ENCODE data around the gene QRSL1. TPM values are rescaled to one million over a fixed set of nuclear protein-coding genes. Genes with fewer than 3 reads are reported as not detected.

QRSL1 gene
- total RNA-seq, 3 donors from 2014 or later, result 20.8 to 22.5 (median 20.9) TPM

DNA sequence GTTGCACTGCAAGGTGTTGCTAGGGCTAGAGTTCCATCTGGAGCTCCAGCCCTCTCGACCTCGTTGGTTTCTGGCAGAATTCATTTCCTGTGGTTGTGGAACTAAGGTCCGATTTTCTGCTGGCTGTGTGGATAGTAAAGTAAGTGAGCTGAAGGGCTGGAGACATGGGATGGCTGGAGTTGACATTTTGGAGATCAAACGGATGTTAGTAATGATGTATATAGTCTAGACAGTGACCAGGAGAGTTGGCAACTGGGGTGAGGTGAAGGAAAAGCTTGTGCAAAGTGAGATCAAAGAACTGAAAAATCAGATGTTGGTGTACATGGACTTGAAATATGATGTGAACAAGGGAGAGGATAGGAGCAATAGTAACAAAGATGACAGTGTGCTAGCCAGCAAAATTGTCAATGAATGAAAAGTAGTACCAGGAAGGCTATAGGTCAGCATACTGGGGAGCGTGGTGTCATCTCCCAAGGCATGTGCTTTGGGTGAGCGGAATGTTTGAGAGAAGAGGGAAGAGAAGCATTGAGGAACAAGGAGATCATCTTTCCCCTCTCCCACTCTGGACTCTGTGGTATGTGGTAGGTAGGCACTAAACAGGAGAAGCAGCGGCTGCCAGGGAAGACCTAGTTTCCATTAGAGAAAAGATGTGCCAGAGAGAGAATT lies 7.8 kb downstream of the QRSL1 start:
- Mint-ChIP-seq H3K27me3 (ENCODE audit: low read depth) (no peaks in the 10 kb centered on the region), H3K4me1 (ENCODE audit: low read depth) (peaks cover 50% of the 10 kb centered on the region), H3K4me3 (no peak overlapping the region), H3K36me3 (ENCODE audit: insufficient read depth) (peaks cover 27% of the 10 kb centered on the region), H3K9me3 (no peaks in the 10 kb centered on the region)
- DNase-seq (no peak), ATAC-seq (no peak)

DNA sequence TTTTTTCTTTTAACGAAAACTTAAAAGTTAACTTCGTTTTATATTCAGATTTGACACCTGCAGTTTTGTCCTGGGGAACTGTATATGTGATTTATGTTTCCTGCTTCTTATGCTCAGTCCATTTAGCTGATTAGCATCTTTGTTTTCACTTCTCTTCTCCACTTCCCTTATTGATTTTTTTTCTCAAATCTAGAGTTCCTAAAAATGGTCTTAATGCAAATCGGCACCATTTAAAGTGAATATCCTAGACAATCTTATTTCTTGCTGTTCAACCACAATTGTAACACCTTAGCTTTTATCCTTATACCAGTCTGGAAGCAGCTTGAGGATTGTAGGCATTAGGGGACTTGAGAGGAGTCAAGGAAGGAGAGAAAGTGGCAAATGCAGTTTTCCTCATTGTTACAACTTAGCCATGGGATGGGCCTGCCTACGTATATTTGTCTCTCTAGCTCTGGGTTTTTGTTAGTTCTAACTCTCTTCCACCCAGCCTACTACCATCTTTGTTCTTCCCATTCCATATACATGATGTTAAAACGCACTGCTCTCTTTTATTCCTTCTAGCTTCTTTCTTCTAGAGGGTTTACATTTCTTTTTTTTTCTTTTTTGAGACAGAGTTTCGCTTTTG lies 8.5 kb downstream of the QRSL1 start:
- ATAC-seq (no peak), DNase-seq (no peak)
- no peaks in the 10 kb centered on the region for H3K9me3 Mint-ChIP-seq
- H3K36me3 Mint-ChIP-seq (ENCODE audit: insufficient read depth), result peaks cover 27% of the 10 kb centered on the region
- H3K27me3 Mint-ChIP-seq (ENCODE audit: low read depth), result no peaks in the 10 kb centered on the region
- H3K4me3 Mint-ChIP-seq, result no peak overlapping the region
- peaks cover 47% of the 10 kb centered on the region for H3K4me1 Mint-ChIP-seq (ENCODE audit: low read depth)

DNA sequence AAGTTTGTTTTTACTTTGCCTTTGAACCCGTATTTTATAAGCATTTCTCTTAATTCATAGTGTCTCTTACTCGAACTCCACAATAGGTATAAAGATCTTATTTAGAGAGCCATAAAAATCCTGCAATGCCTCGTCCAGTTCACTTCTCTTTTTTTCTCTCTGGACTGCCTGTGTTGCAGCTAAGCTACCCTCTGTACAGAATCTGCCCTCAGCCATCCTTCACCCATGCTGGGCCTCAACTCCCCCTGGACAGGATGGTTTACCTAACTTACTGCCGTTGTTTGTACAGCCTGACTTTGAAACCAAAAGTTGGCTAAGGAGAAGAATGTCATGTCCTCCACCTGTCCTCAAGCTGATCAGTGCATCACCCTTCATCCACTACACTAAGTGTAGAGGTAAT lies 10.4 kb downstream of the QRSL1 start:
- no peak for ATAC-seq
- Mint-ChIP-seq H3K4me3 (no peak overlapping the region), H3K4me1 (ENCODE audit: low read depth) (peaks cover 37% of the 10 kb centered on the region), H3K9me3 (no peaks in the 10 kb centered on the region), H3K36me3 (ENCODE audit: insufficient read depth) (peaks cover 35% of the 10 kb centered on the region), H3K27me3 (ENCODE audit: low read depth) (no peaks in the 10 kb centered on the region)
- DNase-seq, result no peak

DNA sequence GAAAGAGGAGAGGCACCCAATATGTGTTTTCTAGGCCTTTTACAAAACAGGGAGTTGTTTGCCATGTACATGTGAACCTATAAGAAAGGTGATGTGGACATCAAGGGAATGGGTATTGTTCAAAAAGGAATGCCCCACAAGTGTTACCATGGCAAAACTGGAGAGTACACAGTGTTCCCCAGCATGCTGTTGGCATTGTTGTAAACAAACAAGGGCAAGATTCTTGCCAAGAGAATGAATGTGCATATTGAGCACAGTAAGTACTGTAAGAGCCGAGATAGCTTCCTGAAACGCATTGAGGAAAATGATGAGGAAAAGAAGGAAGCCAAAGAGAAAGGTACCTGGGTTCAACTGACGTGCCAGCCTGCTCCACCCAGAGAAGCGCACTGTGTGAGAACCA lies 13.1 kb downstream of the QRSL1 start:
- Mint-ChIP-seq H3K4me1 (ENCODE audit: low read depth) (peaks cover 22% of the 10 kb centered on the region), H3K9me3 (no peaks in the 10 kb centered on the region), H3K4me3 (no peak overlapping the region), H3K36me3 (ENCODE audit: insufficient read depth) (peaks cover 41% of the 10 kb centered on the region), H3K27me3 (ENCODE audit: low read depth) (no peaks in the 10 kb centered on the region)
- ATAC-seq (no peak), DNase-seq (no peak)

DNA sequence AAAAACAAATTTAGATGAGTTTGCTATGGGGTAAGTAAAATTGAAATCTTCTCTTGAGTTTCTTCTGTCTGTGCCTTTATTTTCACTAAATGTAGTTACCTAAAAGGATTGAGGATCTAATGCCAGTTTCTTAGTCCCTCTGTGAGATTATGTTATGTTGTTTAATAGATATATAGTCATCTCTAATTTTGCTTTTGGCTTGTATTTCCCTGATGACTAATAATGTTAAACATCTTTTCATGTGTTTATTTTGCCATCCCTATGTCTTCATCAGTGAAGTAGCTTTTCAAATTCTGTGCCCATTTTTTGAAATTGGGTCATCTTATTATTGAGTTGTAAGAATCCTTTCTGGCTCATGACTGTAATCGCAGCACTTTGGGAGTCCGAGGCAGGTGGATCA lies 13.7 kb downstream of the QRSL1 start:
- H3K4me1 Mint-ChIP-seq (ENCODE audit: low read depth), result peaks cover 16% of the 10 kb centered on the region
- no peaks in the 10 kb centered on the region for H3K9me3 Mint-ChIP-seq
- ATAC-seq (no peak), DNase-seq (no peak)
- no peak overlapping the region for H3K4me3 Mint-ChIP-seq
- no peaks in the 10 kb centered on the region for H3K27me3 Mint-ChIP-seq (ENCODE audit: low read depth)
- peaks cover 41% of the 10 kb centered on the region for H3K36me3 Mint-ChIP-seq (ENCODE audit: insufficient read depth)

DNA sequence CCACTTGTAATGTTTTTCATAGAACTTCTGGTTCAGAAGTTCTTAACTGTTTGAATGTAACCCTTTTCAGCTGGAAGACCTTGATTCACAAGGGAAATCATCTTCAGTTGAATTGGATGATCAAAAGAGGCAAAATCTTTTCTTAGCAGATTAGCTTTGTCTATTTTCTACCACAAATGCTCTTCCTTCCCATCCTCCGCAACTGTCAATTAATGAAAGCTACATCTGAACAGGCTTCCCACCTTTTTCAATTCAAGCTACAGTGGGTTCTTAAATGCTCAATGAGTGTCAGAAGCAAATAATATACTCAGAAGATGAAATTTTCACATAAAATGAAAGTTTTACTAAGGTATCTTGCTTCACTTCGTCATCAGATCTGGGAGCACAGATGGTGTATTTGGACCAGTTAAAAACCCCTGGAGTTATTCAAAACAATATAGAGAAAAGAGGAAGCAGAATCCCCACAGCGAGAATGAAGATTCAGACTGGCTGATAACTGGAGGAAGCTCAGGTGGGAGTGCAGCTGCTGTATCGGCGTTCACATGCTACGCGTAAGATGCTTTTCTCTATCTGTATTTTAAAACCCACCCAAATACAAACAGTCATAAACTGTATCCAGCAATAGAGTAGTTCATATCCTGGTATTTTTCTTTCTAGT lies 19.4 kb downstream of the QRSL1 start:
- DNase-seq (no peak), ATAC-seq (no peak)
- Mint-ChIP-seq H3K36me3 (ENCODE audit: insufficient read depth) (peaks cover 42% of the 10 kb centered on the region), H3K9me3 (no peaks in the 10 kb centered on the region), H3K4me3 (no peak overlapping the region), H3K27me3 (ENCODE audit: low read depth) (no peaks in the 10 kb centered on the region), H3K4me1 (ENCODE audit: low read depth) (peaks cover 2% of the 10 kb centered on the region)

GRCh38 chr6:106658469-106658868 lies 29.1 kb downstream of the QRSL1 start:
- H3K27me3 Mint-ChIP-seq (ENCODE audit: low read depth), result no peaks in the 10 kb centered on the region
- peaks cover 63% of the 10 kb centered on the region for H3K36me3 Mint-ChIP-seq (ENCODE audit: insufficient read depth)
- ATAC-seq (no peak), DNase-seq (no peak)
- no peaks in the 10 kb centered on the region for H3K4me1 Mint-ChIP-seq (ENCODE audit: low read depth)
- peaks cover 9% of the 10 kb centered on the region for H3K9me3 Mint-ChIP-seq
- H3K4me3 Mint-ChIP-seq, result no peak overlapping the region

DNA sequence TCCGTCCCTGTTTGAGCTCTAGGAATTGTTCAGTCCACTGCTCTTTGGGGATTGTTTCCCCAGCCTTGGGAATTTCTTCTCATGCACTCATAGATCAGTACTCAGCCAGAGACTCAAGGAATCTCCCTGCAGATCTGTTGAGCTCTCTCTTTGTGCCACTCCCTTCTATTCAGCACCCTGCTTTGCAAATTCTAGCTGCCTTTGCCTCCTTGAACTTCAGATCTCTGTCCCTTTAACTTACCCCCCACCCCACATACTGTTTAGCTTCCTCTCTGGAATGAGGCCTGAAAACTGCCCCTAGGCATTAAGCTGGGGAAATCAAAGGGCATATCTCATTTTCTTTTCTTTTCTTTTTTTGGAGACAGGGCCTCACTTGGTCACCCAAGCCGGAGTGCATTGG lies 30.5 kb downstream of the QRSL1 start:
- no peaks in the 10 kb centered on the region for H3K27me3 Mint-ChIP-seq (ENCODE audit: low read depth)
- ATAC-seq, result no peak
- no peaks in the 10 kb centered on the region for H3K4me1 Mint-ChIP-seq (ENCODE audit: low read depth)
- H3K9me3 Mint-ChIP-seq, result peaks cover 9% of the 10 kb centered on the region
- DNase-seq, result no peak
- H3K4me3 Mint-ChIP-seq, result no peak overlapping the region
- peaks cover 64% of the 10 kb centered on the region for H3K36me3 Mint-ChIP-seq (ENCODE audit: insufficient read depth)

- H3K4me3 Mint-ChIP-seq, result no peak overlapping the region
- no peak for ATAC-seq
- DNase-seq, result no peak
- no peaks in the 10 kb centered on the region for H3K27me3 Mint-ChIP-seq (ENCODE audit: low read depth)
- H3K9me3 Mint-ChIP-seq, result peaks cover 9% of the 10 kb centered on the region
- H3K36me3 Mint-ChIP-seq (ENCODE audit: insufficient read depth), result peaks cover 51% of the 10 kb centered on the region
- no peaks in the 10 kb centered on the region for H3K4me1 Mint-ChIP-seq (ENCODE audit: low read depth)
Observed at GRCh38 chr6:106662458-106662857, 33.1 kb downstream of the QRSL1 start.

- DNase-seq (no peak), ATAC-seq (no peak)
- Mint-ChIP-seq H3K9me3 (no peaks in the 10 kb centered on the region), H3K4me3 (no peak overlapping the region), H3K27me3 (ENCODE audit: low read depth) (no peaks in the 10 kb centered on the region), H3K36me3 (ENCODE audit: insufficient read depth) (peaks cover 27% of the 10 kb centered on the region), H3K4me1 (ENCODE audit: low read depth) (no peaks in the 10 kb centered on the region)
Observed at GRCh38 chr6:106666282-106667021, 37.1 kb downstream of the QRSL1 start.

GRCh38 chr6:106667022-106667402 lies 37.6 kb downstream of the QRSL1 start:
- no peaks in the 10 kb centered on the region for H3K4me1 Mint-ChIP-seq (ENCODE audit: low read depth)
- no peaks in the 10 kb centered on the region for H3K27me3 Mint-ChIP-seq (ENCODE audit: low read depth)
- no peak overlapping the region for H3K4me3 Mint-ChIP-seq
- H3K9me3 Mint-ChIP-seq, result no peaks in the 10 kb centered on the region
- ATAC-seq, result no peak
- no peak for DNase-seq
- H3K36me3 Mint-ChIP-seq (ENCODE audit: insufficient read depth), result peaks cover 26% of the 10 kb centered on the region

- no peak overlapping the region for H3K4me3 Mint-ChIP-seq
- no peak for ATAC-seq
- peaks cover 9% of the 10 kb centered on the region for H3K36me3 Mint-ChIP-seq (ENCODE audit: insufficient read depth)
- H3K4me1 Mint-ChIP-seq (ENCODE audit: low read depth), result no peaks in the 10 kb centered on the region
- no peaks in the 10 kb centered on the region for H3K9me3 Mint-ChIP-seq
- H3K27me3 Mint-ChIP-seq (ENCODE audit: low read depth), result no peaks in the 10 kb centered on the region
- no peak for DNase-seq
Observed at GRCh38 chr6:106670236-106670635, 40.9 kb downstream of the QRSL1 start.

DNA sequence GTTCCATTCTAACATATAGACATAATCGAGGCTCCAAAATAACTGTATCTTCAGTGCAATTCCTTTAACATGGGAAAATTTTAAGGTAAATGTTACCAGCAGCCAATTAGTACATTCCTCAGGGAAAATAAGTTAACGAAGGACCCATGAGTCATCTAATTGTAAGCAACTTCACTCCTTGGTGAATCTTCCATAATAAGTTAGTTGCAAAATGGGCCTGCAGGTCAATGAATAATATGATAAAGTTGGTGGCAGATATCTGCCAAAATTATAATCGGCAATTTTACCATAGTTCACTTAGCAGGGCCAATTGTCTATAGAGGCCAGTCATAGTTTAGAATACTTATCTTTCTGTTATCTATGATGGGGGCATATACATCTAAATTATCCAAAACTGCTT lies 42.3 kb downstream of the QRSL1 start:
- H3K4me3 Mint-ChIP-seq, result no peak overlapping the region
- no peaks in the 10 kb centered on the region for H3K27me3 Mint-ChIP-seq (ENCODE audit: low read depth)
- peaks cover 4% of the 10 kb centered on the region for H3K36me3 Mint-ChIP-seq (ENCODE audit: insufficient read depth)
- ATAC-seq (no peak), DNase-seq (no peak)
- no peaks in the 10 kb centered on the region for H3K9me3 Mint-ChIP-seq
- H3K4me1 Mint-ChIP-seq (ENCODE audit: low read depth), result no peaks in the 10 kb centered on the region

DNA sequence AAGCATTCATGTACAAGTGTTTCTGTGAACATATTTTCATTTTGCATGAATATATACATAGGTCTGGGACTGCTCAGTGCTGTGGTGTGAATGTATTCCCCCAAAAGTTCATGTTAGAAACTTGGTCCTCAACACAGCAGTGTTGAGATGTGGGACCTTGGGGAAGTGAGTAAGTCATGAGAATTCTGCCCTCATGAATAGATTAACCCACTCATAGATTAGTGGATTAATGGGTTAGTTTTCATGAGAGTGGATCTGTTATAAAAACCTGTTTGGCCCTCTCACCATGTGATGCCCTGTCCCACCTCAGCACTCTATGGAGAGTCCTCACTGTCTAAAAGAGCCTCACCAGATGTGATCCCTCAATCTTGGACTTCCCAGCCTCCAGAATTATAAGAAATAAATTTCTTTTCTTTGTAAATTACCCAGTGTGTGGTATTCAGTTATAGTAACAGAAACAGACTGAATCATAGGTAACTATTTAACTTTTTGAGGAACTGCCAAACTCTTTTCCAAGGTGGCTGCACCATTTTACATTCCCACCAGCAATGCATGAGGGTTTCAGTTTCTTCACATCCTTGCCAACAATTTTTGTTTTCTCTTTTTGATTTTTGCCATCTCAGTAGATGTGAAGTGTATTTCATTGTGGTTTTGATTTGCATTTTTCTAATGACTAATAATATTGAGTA lies 45.3 kb downstream of the QRSL1 start:
- no peaks in the 10 kb centered on the region for H3K9me3 Mint-ChIP-seq
- H3K4me3 Mint-ChIP-seq, result no peak overlapping the region
- ATAC-seq (no peak), DNase-seq (no peak)
- peaks cover 2% of the 10 kb centered on the region for H3K36me3 Mint-ChIP-seq (ENCODE audit: insufficient read depth)
- H3K4me1 Mint-ChIP-seq (ENCODE audit: low read depth), result no peaks in the 10 kb centered on the region
- no peaks in the 10 kb centered on the region for H3K27me3 Mint-ChIP-seq (ENCODE audit: low read depth)

All from activated T-cell treated with anti-CD3 and anti-CD28 coated beads, Interleukin-2, amount 50 U/mL, for 4 hours (primary cell).